Activated T-cell treated with anti-CD3 and anti-CD28 coated beads, Interleukin-2, amount 50 U/mL, for 72 hours (primary cell): ENCODE results near the gene PTPRD. TPM values are rescaled to one million over a fixed set of nuclear protein-coding genes. Genes with fewer than 3 reads are reported as not detected.

ENCODE experiments used
- ATAC-seq, 2 donors: fragments of 150-1000 bp; cut with Tn5 transposase; replicated peaks in 1 of 2; 2 replicates each; pipeline ENCODE4 v1.10.0; 2021; ENCODE audit warnings: moderate library complexity in 2 of 2, mild to moderate bottlenecking in 1 of 2
- DNase-seq, 2 donors: peaks; one replicate each; pipeline ENCODE4 v3.0.0; 2021 to 2022; ENCODE audit warnings: mixed read lengths in 1 of 2
- H3K27ac Mint-ChIP-seq: one replicate; pipeline ENCODE4 v1.8.0; 2022; ENCODE audit warnings: mild to moderate bottlenecking, moderate library complexity, mixed read lengths
- H3K27me3 Mint-ChIP-seq: one replicate; pipeline ENCODE4 v1.8.0; 2022; ENCODE audit warnings: low read depth, mixed read lengths
- H3K36me3 Mint-ChIP-seq, 2 donors: one replicate each; pipeline ENCODE4 v1.8.0; 2022; ENCODE audit warnings: mixed read lengths in 2 of 2, mild to moderate bottlenecking in 1 of 2; ENCODE audit not compliant: insufficient read depth in 2 of 2
- H3K4me1 Mint-ChIP-seq: one replicate; pipeline ENCODE4 v1.8.0; 2022; ENCODE audit warnings: low read depth, mixed read lengths
- H3K4me3 Mint-ChIP-seq, 2 donors: one replicate each; pipeline ENCODE4 v1.8.0; 2022; ENCODE audit warnings: mild to moderate bottlenecking in 2 of 2, mixed read lengths in 2 of 2, moderate library complexity in 2 of 2
- H3K9me3 Mint-ChIP-seq, 2 donors: one replicate each; pipeline ENCODE4 v1.8.0; 2022; ENCODE audit warnings: mixed read lengths in 2 of 2
- total RNA-seq, 2 donors: library from RNA; stranded (reverse); gene quantifications; one replicate each; pipeline ENCODE4 v1.2.3, GENCODE V29; 2022

The PTPRD gene
- total RNA-seq, 2 donors from 2014 or later: 0.44 TPM; not detected in 1

- no peaks in the 10 kb centered on the region for H3K36me3 Mint-ChIP-seq
- DNase-seq (no peak), ATAC-seq (no peak)
- H3K4me3 Mint-ChIP-seq: no peak overlapping the region
- no peak overlapping the region for H3K27ac Mint-ChIP-seq
- H3K9me3 Mint-ChIP-seq: peaks cover 0 to under 1% of the 10 kb centered on the region in 2 donors
- H3K4me1 Mint-ChIP-seq: no peaks in the 10 kb centered on the region
- no peaks in the 10 kb centered on the region for H3K27me3 Mint-ChIP-seq
Measured at GRCh38 chr9:9753266-9753665, 859.5 kb downstream of the PTPRD start.

GRCh38 chr9:9752722-9753121, 860.1 kb downstream of the PTPRD start:
- Mint-ChIP-seq H3K4me3 (no peak overlapping the region), H3K27me3 (no peaks in the 10 kb centered on the region), H3K27ac (no peak overlapping the region), H3K9me3 (no peaks in the 10 kb centered on the region), H3K4me1 (no peaks in the 10 kb centered on the region), H3K36me3 (no peaks in the 10 kb centered on the region)
- DNase-seq: no peak
- ATAC-seq: no peak

- no peaks in the 10 kb centered on the region for H3K4me1 Mint-ChIP-seq
- no peak overlapping the region for H3K4me3 Mint-ChIP-seq
- H3K27me3 Mint-ChIP-seq: no peaks in the 10 kb centered on the region
- no peaks in the 10 kb centered on the region for H3K36me3 Mint-ChIP-seq
- no peak overlapping the region for H3K27ac Mint-ChIP-seq
- H3K9me3 Mint-ChIP-seq: no peaks in the 10 kb centered on the region
- DNase-seq (no peak), ATAC-seq (no peak)
Measured at GRCh38 chr9:9751996-9752395, 860.8 kb downstream of the PTPRD start.

- Mint-ChIP-seq H3K27me3 (no peaks in the 10 kb centered on the region), H3K4me3 (no peak overlapping the region), H3K36me3 (no peaks in the 10 kb centered on the region), H3K9me3 (peaks cover 3 to 4% of the 10 kb centered on the region in 2 donors), H3K4me1 (no peaks in the 10 kb centered on the region), H3K27ac (no peak overlapping the region)
- no peak for ATAC-seq
- no peak for DNase-seq
Measured at GRCh38 chr9:9750719-9751118, 862.1 kb downstream of the PTPRD start.

- DNase-seq (no peak), ATAC-seq (no peak)
- no peak overlapping the region for H3K27ac Mint-ChIP-seq
- peaks cover 4 to 7% of the 10 kb centered on the region in 2 donors for H3K9me3 Mint-ChIP-seq
- no peaks in the 10 kb centered on the region for H3K4me1 Mint-ChIP-seq
- H3K27me3 Mint-ChIP-seq: no peaks in the 10 kb centered on the region
- H3K4me3 Mint-ChIP-seq: no peak overlapping the region
- no peaks in the 10 kb centered on the region for H3K36me3 Mint-ChIP-seq
Measured at GRCh38 chr9:9749591-9749990, 863.2 kb downstream of the PTPRD start.

GRCh38 chr9:9747787-9748186, 865.0 kb downstream of the PTPRD start:
- DNase-seq: no peak
- Mint-ChIP-seq H3K4me1 (no peaks in the 10 kb centered on the region), H3K9me3 (peaks cover 4 to 12% of the 10 kb centered on the region in 2 donors), H3K36me3 (no peaks in the 10 kb centered on the region), H3K4me3 (no peak overlapping the region), H3K27ac (no peak overlapping the region), H3K27me3 (no peaks in the 10 kb centered on the region)
- ATAC-seq: no peak

GRCh38 chr9:9746826-9747225, 866.0 kb downstream of the PTPRD start:
- no peak overlapping the region for H3K4me3 Mint-ChIP-seq
- DNase-seq: no peak
- ATAC-seq: no peak
- H3K27me3 Mint-ChIP-seq: no peaks in the 10 kb centered on the region
- no peaks in the 10 kb centered on the region for H3K4me1 Mint-ChIP-seq
- peaks cover 4 to 12% of the 10 kb centered on the region in 2 donors for H3K9me3 Mint-ChIP-seq
- H3K27ac Mint-ChIP-seq: no peak overlapping the region
- no peaks in the 10 kb centered on the region for H3K36me3 Mint-ChIP-seq

- no peak for DNase-seq
- no peak overlapping the region for H3K27ac Mint-ChIP-seq
- H3K36me3 Mint-ChIP-seq: no peaks in the 10 kb centered on the region
- H3K4me3 Mint-ChIP-seq: no peak overlapping the region
- H3K27me3 Mint-ChIP-seq: no peaks in the 10 kb centered on the region
- peaks cover 4 to 14% of the 10 kb centered on the region in 2 donors for H3K9me3 Mint-ChIP-seq
- H3K4me1 Mint-ChIP-seq: no peaks in the 10 kb centered on the region
- no peak for ATAC-seq
Measured at GRCh38 chr9:9743822-9744221, 869.0 kb downstream of the PTPRD start.

GRCh38 chr9:9730174-9730573, 882.6 kb downstream of the PTPRD start:
- ATAC-seq: no peak
- Mint-ChIP-seq H3K9me3 (peaks cover 4 to 7% of the 10 kb centered on the region in 2 donors), H3K4me3 (no peak overlapping the region), H3K36me3 (no peaks in the 10 kb centered on the region), H3K27ac (no peak overlapping the region), H3K4me1 (no peaks in the 10 kb centered on the region), H3K27me3 (no peaks in the 10 kb centered on the region)
- DNase-seq: no peak

- Mint-ChIP-seq H3K27me3 (no peaks in the 10 kb centered on the region), H3K9me3 (peaks cover 4 to 7% of the 10 kb centered on the region in 2 donors), H3K36me3 (no peaks in the 10 kb centered on the region), H3K4me1 (no peaks in the 10 kb centered on the region), H3K4me3 (no peak overlapping the region), H3K27ac (no peak overlapping the region)
- ATAC-seq (no peak), DNase-seq (no peak)
Measured at GRCh38 chr9:9729082-9729481, 883.7 kb downstream of the PTPRD start.

GRCh38 chr9:9719373-9720112, 893.3 kb downstream of the PTPRD start:
- Mint-ChIP-seq H3K27me3 (no peaks in the 10 kb centered on the region), H3K9me3 (peaks cover 2 to 7% of the 10 kb centered on the region in 2 donors), H3K4me3 (no peak overlapping the region), H3K4me1 (no peaks in the 10 kb centered on the region), H3K36me3 (no peaks in the 10 kb centered on the region), H3K27ac (no peak overlapping the region)
- no peak for DNase-seq
- ATAC-seq: no peak

- DNase-seq: no peak
- H3K4me3 Mint-ChIP-seq: no peak overlapping the region
- no peak for ATAC-seq
- H3K36me3 Mint-ChIP-seq: no peaks in the 10 kb centered on the region
- no peak overlapping the region for H3K27ac Mint-ChIP-seq
- peaks cover 2 to 8% of the 10 kb centered on the region in 2 donors for H3K9me3 Mint-ChIP-seq
- H3K4me1 Mint-ChIP-seq: no peaks in the 10 kb centered on the region
- H3K27me3 Mint-ChIP-seq: no peaks in the 10 kb centered on the region
Measured at GRCh38 chr9:9718691-9719090, 894.1 kb downstream of the PTPRD start.

- Mint-ChIP-seq H3K4me3 (no peak overlapping the region), H3K4me1 (no peaks in the 10 kb centered on the region), H3K27me3 (no peaks in the 10 kb centered on the region), H3K9me3 (peaks cover 0 to 2% of the 10 kb centered on the region in 2 donors), H3K36me3 (no peaks in the 10 kb centered on the region), H3K27ac (no peak overlapping the region)
- DNase-seq: no peak
- no peak for ATAC-seq
Measured at GRCh38 chr9:9679433-9679832, 933.4 kb downstream of the PTPRD start.

GRCh38 chr9:9674461-9674860, 938.3 kb downstream of the PTPRD start:
- no peak for DNase-seq
- Mint-ChIP-seq H3K4me1 (no peaks in the 10 kb centered on the region), H3K4me3 (no peak overlapping the region), H3K36me3 (no peaks in the 10 kb centered on the region), H3K27ac (no peak overlapping the region), H3K27me3 (no peaks in the 10 kb centered on the region), H3K9me3 (peaks cover 0 to 4% of the 10 kb centered on the region in 2 donors)
- no peak for ATAC-seq
